HG03139 (cell line): ENCODE measurements around the gene ADM5.
A peak's percentile ranks its signal among the peaks of the same experiment; 100 is the strongest.

ENCODE experiments used
- ATAC-seq: cut with Tn5 transposase; IDR thresholded peaks from one replicate; pipeline ENCODE4 v1.9.1; 2021; ENCODE audit not compliant: unreplicated experiment

The ADM5 gene

GRCh38 chr19:49658139-49658517, 31.3 kb upstream of the ADM5 start:
- ATAC-seq = no peak

DNA sequence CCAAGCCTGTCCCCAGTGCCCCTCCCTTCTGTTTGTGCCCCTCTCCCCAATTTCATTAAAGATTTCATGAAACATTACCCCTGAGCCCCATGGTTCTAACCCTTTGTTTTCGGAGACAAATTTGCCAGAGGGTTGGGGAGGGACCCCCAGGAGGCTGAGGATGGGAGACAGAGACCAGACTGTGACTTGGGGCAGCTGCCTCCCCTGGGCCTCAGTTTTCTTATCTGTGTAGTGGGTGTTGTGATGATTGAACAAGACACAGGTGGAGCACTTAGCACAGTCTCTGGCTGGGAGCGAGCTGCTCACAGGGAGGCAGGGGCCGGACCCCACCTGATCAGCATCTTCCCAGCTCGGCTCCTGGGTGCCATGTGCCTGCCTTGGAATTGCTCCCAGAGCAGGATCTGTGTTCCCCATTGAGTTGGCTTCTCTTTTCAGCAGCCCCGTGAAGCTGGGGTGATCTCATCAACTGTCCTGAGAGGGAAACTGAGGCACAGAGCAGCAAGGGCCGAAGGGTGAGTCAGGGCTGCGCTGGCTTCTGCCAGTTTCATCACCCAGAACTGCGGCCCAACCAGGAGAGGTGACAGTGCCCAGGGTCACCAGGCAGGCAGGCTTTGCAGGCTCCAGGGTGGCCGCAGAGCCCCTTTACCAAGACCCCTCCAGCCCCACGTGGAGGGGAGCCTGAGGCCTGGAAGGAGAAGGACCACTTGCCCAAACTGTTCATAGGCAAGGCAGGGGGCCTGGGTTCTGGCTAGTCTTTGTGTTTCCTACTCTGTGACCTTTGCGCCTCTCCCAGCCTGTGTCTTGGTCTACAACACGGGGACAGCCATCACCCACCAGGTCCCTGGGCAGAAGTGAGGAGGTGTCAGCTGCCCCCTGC, 30.6 kb upstream of the ADM5 start:
- no peak for ATAC-seq

GRCh38 chr19:49660338-49660961, 28.9 kb upstream of the ADM5 start:
- no peak for ATAC-seq

GRCh38 chr19:49662011-49662410, 27.4 kb upstream of the ADM5 start:
- no peak for ATAC-seq

- no peak for ATAC-seq
Observed at GRCh38 chr19:49663224-49663623, 26.2 kb upstream of the ADM5 start.

DNA sequence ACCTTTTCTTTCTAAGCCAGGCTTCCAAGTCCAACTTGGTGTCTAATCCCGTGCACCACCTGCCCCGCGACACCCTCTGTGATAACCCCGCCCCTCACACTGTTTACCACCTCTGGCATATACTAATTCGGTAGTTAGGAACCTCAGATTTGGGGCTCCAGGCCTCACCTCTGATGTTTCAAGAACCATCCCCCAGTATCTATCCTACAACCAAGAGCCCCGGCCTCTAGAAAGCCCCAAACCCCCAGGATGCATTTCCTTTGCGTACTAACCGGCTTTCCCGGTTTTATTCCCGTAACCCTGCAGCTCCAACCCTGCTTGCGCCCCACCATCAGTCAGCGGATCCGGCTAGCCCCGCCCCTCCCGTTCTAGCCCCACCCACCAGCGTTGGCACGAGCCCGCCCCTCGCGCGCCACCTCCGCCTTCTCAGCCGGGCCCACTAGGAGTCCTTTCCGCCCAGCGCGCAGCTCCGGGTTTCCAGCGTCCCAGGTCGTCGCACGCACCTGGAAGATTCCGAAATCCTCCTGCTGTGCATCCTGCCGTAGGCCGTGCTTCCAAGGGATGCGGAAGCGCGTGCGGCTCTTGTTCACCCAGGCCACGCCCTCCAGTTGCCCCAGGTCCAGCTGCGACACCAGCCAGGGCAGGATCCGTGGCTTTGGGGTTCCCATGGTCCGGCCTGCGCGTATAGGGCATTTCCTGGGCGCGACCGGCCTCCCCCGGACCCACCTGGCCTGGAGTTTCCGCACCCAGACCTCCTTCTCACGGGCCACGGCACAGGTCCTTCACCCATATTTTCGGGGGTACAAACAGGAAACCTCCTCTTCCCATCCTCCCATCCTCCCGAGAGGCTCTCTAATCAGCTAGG, 25.0 kb upstream of the ADM5 start:
- no peak for ATAC-seq

DNA sequence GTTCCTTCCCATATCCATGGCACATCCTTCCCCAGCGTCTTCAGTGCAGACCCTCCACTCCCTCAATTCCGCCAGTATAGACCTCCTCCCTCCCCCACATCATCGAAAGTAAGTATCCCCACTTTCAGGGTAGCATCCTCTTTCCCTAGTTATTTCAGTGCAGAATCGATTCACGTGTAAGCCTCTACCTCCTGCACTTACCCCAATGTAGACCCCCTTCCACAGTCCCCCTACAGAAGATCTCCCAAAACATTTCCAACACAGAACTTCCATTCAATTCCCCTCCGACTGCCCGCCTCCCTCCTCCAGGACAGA, 24.4 kb upstream of the ADM5 start:
- ATAC-seq = no peak

DNA sequence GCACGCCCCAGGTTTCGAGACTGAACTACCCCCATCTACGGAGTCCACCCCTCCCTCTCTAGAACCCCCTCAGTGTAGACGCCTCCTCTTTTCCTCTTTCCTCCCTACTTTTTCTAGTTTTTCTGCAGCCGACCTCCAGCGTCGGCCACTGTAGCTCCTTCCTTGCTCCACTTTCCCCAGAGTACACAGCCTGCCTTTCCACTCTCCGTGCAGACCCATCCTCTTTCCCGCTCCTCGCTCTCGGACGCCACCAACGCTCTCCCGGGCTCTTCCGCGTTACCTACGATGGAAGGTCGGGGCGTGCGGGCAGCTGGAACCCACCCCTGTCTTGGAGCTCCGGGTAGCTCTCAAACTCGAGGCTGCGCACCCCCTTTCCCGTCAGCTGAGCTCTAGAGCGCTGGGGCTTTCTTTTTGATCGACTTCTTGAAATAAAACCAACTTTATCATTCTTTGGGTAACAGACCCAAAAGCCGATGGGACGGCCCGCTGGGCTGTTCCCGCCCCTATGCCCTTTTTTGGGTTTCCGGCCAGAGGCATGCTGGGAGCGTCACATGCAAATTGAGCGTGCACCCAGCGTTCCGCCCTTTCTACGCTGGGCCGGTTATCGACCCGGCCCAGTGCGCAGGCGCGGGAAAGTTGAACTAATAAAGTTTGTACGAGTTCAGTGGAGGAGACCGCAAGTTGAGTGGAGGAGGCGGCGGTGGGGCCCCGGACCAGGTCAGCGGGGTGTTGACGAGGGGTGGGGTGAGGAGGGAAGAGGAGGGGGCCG, 23.9 kb upstream of the ADM5 start, which contains the start of the genes BCL2L12 and IRF3:
BCL2L12 (plus strand) TSS at position 583 of the 769 bp plus-strand sequence. CDS start 760 bp downstream, outside the sequence.
IRF3 (minus strand) TSS at position 507 of the 769 bp plus-strand sequence. CDS start 1,019 bp downstream, outside the sequence.
- ATAC-seq = peak; percentile 67

DNA sequence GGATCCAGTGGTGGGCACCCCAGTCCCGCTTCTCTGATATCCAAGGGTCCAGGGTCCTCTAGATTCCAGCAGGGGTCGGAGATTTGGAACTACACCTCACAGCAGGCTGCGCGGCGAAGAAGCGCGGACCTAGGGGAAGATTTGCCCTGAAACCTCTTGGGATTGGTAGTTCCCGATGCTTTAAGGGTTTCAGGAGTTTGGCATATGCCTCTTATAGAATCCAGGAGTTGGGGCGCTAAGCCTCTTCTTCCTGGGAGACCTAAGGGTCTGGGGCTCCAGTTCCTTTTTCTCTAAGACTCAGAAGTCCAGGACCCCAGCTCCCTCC, 23.3 kb upstream of the ADM5 start:
- no peak for ATAC-seq

GRCh38 chr19:49667473-49667872, 21.9 kb upstream of the ADM5 start:
- no peak for ATAC-seq

GRCh38 chr19:49669516-49669915, 19.9 kb upstream of the ADM5 start:
- no peak for ATAC-seq

- ATAC-seq = no peak
Observed at GRCh38 chr19:49672131-49672919, 17.1 kb upstream of the ADM5 start.

DNA sequence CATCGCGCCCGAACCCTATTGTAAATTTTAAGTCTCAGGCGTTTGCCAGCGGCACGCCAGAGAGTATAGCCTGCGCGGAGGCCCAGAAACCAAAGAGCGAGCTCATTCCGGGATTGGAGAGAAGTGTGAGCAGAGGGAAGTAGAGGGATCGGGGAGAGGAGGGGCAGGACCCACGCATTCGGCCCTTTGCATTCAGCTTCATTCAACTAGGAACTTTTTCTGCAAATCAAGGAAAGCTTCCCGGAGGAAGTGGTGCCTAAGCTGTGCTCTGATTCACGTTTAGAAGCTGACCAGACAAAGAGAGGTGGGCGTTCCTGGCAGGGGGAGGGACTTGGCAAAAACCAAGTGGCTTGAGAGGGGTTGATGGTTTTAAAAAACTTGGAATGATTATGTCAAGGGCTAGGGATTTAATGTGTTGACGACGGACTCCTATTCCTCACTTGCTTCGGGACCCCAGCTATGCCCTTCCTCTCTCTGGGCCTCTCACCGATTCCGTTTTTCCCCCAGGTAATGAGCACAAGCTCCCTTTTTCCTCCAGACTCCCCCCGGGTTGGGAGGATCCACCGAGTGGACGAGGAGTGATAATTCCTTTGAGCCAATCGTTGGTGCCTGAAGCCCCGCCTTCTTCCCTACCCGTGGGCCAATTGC, 13.1 kb upstream of the ADM5 start:
- ATAC-seq = peak; percentile 14

- ATAC-seq = peak; percentile 61
Observed at GRCh38 chr19:49676784-49677230, 12.6 kb upstream of the ADM5 start.

DNA sequence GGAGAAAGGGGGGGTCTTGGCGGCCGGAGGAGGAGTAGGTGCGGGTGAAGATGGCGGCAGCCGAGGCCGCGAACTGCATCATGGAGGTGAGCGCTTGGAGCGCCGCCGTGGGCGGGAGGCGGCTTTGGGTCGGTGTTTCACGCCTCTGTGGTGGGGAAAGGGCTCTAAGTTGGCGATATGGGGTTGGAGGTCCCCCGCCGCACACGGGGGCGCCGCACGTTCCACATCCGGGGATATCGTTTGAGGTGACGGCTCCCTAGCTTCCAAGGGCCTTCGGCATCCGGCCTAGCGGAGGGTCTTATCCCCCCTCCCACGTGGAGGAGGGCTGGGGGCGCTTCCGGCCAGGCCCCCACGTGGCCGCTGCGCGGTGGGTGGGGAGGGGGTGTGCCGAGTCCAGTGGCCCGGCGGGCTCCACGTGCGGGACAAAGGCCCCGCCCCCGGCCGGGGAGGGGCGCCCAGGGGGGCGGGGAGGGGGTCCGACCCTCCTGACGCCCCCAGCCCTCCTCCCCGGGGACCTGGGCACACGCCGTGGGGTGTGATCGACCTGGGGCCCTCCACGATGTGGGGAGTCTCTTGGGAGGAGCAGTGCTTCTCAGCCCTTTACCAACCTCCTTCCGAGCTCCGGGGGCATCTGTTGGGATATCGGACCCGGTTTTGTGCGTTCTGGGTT, 12.0 kb upstream of the ADM5 start, which contains the start of gene PRMT1:
PRMT1 (plus strand) TSS at position 41 of the 670 bp plus-strand sequence; CDS start at position 51, 10 bp downstream.
- no peak for ATAC-seq

GRCh38 chr19:49677901-49678674, 11.3 kb upstream of the ADM5 start:
- ATAC-seq = no peak

DNA sequence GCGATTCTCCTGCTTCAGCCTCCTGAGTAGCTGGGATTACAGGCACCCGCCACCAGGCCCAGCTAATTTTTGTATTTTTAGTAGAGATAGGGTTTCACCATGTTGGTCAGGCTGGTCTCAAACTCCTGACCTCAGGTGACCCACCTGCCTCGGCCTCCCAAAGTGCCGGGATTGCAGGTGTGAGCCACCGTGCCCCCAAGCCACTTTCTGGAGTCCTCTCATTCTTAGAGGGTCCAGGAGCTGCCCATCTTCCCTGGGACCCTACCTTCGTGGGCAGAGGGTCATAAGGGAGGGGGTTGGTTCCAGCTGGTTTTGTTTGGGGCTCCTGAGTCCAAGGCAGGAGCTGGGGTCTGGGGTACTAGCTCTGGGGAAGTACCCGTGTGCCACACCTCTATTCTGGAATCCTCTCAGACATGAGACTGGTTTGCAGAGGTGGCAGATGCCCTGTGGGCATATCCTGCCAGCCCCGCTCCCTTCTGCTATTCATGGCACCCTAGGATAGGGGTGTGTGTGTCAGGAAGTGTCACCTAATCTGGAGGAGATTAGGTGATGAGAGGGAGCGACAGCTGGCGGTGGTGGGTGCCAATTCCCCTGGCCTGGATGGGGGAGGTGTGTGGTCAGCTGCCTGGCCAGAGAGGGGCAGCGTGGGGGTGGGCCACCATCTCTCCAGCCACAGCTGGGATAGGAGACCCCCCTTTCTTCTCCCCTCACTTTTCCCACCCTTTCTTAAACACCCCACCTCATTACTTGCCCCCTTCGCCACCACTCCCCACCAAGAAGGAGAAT, 10.2 kb upstream of the ADM5 start:
- no peak for ATAC-seq
